H1 (cell line): ENCODE data around the gene ANKMY2. TPM values are rescaled to one million over a fixed set of nuclear protein-coding genes. Genes with fewer than 3 reads are reported as not detected.

Experiments
- RFX5 ChIP-seq: IDR thresholded peaks from 2 replicates; pipeline ENCODE4 v1.6.1; 2011; ENCODE audit warnings: low read depth, low read length, improper control_type of control experiment, borderline replicate concordance
- TEAD4 ChIP-seq: IDR thresholded peaks from 2 replicates; pipeline ENCODE4 v1.6.1; 2012; ENCODE audit warnings: low read depth, low read length, inconsistent platforms, mixed read lengths
- polyA plus RNA-seq, 7 experiments: library from polyadenylated mRNA; depleted of rRNA in 3 of 7; stranded (reverse) in 5 of 7; unstranded in 2 of 7; fragments of >200 nt in 5 of 7; fragments of 200-250 nt in 2 of 7; gene quantifications; 1 replicate in 5 of 7; 2 replicates in 1 of 7; 4 replicates in 1 of 7; pipeline versions ENCODE4 v1.2.1 to v1.2.3, GENCODE V29; 2011 to 2013; ENCODE audit warnings: missing spikeins in 2 of 7, mixed read lengths in 2 of 7
- total RNA-seq: library from RNA; stranded (reverse); fragmentation: NEBNext Ultra II Directional; extraction: Animal tissue kit (Norgen Biotek cat#: 25700); gene quantifications from 2 replicates; pipeline ENCODE4 v1.2.1, GENCODE V29; 2021

Gene ANKMY2
- total and polyA plus RNA-seq, 2 of the 8 experiments (the other 6 are each of a cell fraction or from before 2014, with no cell fraction given) = 5.2 to 9.3 TPM

DNA sequence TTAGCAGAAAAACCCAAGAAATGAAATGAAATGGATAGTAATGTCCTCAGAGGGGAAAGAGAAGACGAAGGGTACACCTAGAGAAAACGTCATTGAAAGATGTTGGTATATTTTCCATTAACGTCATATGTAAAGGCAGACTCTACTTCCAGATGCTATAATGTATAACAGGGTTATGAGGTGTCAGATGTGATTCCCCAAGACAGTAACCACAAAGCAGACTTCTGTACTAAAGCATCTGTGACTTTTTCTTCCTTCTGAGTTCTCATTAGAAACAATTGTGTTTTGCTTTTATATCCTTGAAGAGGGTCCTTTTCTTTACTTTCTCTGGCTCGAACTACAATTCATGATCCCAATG, 81.6 kb downstream of the ANKMY2 start (continued):
- TF ChIP-seq RFX5 = no peak
- no peak for TF ChIP-seq TEAD4
- TF ChIP-seq, all 59 proteins: peak for 0
